Spinal cord (tissue), 10 donors: Measurements from ENCODE around the gene MRPL49. TPM values are rescaled to one million over a fixed set of nuclear protein-coding genes. Genes with fewer than 3 reads are reported as not detected.
"Not testable (repeated sequence)": the region's sequence is repeated elsewhere in the genome, so short reads cannot be mapped to it uniquely, and the experiment has no call there.

Experiments used
- DNase-seq, 6 donors: peaks; one replicate each; pipeline versions ENCODE4 v3.0.0 to v3.0.0-alpha.2; 2013 to 2015; ENCODE audit warnings: low spot score in 6 of 6, low read depth in 4 of 6
- H3K27ac ChIP-seq: one replicate; pipeline ENCODE4 v1.5.1; 2013; ENCODE audit warnings: low read depth, low read length, control low read depth
- H3K27me3 ChIP-seq: one replicate; pipeline ENCODE4 v1.6.1; 2013; ENCODE audit warnings: low read length; ENCODE audit not compliant: control insufficient read depth, insufficient read depth
- H3K36me3 ChIP-seq: one replicate; pipeline ENCODE4 v1.6.1; 2013; ENCODE audit warnings: low read length; ENCODE audit not compliant: control insufficient read depth, insufficient read depth
- H3K4me1 ChIP-seq: one replicate; pipeline ENCODE4 v1.6.1; 2013; ENCODE audit warnings: low read length; ENCODE audit not compliant: control insufficient read depth, insufficient read depth
- H3K4me3 ChIP-seq: one replicate; pipeline ENCODE4 v1.5.1; 2013; ENCODE audit warnings: low read depth, low read length, control low read depth
- H3K9me3 ChIP-seq: one replicate; pipeline ENCODE4 v1.6.1; 2013; ENCODE audit warnings: low read length; ENCODE audit not compliant: control insufficient read depth, insufficient read depth
- WGBS: methylation state at CpG from one replicate; pipeline ENCODE4 v1.1.5; 2013; ENCODE audit warnings: missing lambda C conversion rate; ENCODE audit not compliant: insufficient coverage; 5-methylcytosine and 5-hydroxymethylcytosine counted together
- polyA plus RNA-seq, 2 donors: library from polyadenylated mRNA; unstranded; fragments of 120-200 nt; gene quantifications; one replicate each; pipeline ENCODE4 v1.2.1, GENCODE V29; 2013; ENCODE audit not compliant: insufficient read length in 2 of 2
- total RNA-seq, 2 donors: library from RNA; depleted of rRNA in 1 of 2; stranded (reverse); fragments of 120-200 nt in 1 of 2; fragments of >200 nt in 1 of 2; gene quantifications; one replicate each; pipeline versions ENCODE4 v1.2.3 to v1.2.4, GENCODE V29; 2013 to 2014
- donor health status: healthy.

Gene MRPL49
- total and polyA plus RNA-seq, 4 donors = 36.7 to 55.3 (median 43.8) TPM

DNA sequence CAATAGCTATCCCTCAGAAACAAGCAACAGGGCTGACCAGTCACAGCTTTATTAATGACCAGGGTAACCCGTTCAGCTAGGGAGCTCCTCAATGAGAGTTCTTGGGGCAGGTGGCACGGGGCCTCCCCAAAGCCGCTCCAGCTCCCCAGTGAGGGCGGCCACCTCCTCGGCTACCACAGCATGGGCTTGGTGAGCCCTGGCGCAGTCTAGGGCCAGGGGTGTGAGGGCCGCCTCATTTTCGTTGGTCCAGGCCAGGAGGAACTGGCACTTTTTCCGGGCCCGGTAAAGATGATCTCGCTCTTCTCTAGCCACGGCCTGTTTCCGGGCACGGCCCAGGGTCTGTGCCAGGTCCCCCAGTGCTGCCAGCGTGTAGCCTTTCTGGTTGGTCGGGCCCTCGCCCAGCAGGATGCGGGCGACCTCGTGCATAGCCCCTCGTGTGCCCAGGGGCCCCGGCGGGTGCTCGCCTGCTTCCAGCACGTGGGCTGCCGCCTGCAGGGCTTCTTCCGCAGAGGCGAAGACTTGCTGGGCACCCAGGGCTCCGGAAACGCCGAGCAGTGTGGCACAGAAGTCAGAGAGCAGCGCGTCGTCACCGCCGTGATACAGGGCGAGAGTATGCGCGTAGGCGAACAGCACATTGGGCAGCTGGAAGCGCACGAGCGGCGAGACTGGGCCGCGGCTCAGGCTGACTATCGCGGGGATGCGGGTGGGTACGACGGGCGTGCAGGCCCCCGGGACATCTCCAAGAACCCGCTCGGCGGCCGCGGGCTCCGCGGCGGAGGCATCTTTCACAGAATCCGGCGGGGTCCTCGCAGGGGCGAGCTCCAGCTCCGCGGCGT is 5.5 kb upstream of the MRPL49 start:
- Histone ChIP-seq H3K4me1 (peaks cover 71% of the 10 kb centered on the region), H3K4me3 (peak overlapping the region; percentile 94), H3K9me3 (no peaks in the 10 kb centered on the region), H3K27me3 (no peaks in the 10 kb centered on the region), H3K27ac (peak overlapping the region; percentile 84), H3K36me3 (peaks cover 67% of the 10 kb centered on the region)
- 19% methylated on average over 68 of the region's 68 CpGs for WGBS
- DNase-seq = peak in 2 of 6 donors; percentile 27 to 33

DNA sequence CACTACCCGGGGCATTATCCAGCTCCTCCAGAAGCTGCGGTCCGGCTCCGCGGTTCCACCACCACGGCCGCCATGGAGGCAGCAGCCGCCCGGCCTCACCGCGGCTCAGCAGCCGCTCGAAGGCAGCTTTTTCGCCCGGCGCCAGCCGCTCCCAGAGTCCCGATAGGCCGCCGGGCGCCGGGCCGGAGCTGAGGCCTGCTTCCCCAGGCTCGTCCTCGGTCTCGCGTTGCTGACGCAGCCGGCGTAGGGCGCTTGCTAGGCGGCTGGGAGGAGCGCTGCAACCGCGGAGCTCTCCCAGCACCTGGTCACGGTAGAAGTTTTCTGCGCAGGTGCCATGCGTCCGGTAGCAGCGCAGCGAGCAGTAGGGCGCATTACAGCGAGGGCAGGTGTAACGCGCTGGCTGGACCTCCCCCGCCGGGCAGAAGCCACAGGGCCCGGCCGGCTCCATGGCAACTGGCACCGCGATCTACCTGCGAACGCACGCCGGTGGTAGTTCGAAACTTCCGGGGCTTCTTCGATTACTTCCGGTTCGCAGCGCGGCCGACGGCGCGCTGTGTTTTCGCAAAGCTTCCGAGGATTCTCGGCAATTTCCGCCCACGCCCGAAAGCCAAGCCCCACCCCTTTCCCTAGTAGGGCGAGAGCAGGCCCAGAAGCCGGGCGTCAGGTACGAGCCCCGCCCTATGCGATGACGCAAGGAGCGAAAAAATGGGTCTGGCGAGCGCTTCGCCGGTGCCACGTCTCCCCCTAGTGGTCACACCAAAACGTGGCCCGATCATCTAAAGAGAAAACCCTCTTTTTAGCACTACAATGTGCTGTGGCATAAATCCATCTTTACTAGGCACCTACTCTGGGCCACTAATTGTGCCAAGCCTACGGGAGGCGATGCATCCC is 4.7 kb upstream of the MRPL49 start, which contains the start of gene ZNHIT2:
TSS of gene ZNHIT2 (minus strand) at position 496 of the 891 bp plus-strand sequence. CDS start at position 448, 48 bp downstream.
- no peaks in the 10 kb centered on the region for H3K27me3 ChIP-seq
- peaks cover 67% of the 10 kb centered on the region for H3K36me3 ChIP-seq
- DNase-seq = peak; percentile 96 to 100 (median 98)
- H3K9me3 ChIP-seq = no peaks in the 10 kb centered on the region
- H3K4me1 ChIP-seq = peaks cover 67% of the 10 kb centered on the region
- peak within 1 kb of the TSS; percentile 84 for H3K27ac ChIP-seq
- WGBS = under 1% methylated on average over 89 of the region's 89 CpGs
- H3K4me3 ChIP-seq = peak within 1 kb of the TSS; percentile 94

DNA sequence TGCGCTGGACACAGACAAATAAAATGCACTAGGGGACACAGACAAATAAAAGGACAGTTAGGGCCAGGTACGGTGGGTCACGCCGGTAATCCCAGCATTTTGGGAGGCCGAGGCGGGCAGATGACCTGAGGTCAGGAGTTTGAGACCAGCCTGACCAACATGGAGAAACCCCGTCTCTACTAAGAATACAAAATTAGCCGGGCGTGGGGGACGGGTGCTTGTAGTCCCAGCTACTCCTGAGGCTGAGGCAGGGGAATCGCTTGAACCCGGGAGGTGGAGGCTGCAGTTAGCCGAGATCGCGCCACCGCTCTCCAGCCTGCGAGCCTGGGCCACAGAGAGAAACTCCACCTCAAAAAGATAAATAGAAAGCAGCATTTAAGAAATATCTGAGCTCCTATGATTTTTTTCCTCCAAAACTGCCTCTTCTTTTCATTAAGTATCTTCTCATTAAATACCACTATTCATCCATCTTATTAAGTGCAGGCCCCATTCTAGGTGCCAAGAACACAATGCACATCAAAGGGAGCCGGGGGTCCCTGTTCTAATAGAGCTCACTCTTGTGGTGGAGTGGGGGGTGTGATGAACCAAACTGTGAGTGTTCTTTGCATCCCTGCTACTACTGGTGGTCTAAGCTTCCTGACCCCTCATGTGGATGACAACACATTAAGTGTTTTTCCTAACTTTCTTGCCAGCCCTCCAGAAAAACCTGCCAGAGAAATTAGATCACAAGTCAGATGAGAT is 3.9 kb upstream of the MRPL49 start:
- WGBS = 69% methylated on average over 7 of the region's 18 CpGs
- Histone ChIP-seq H3K27ac (no peak overlapping the region), H3K36me3 (peaks cover 61% of the 10 kb centered on the region), H3K27me3 (no peaks in the 10 kb centered on the region), H3K9me3 (no peaks in the 10 kb centered on the region), H3K4me3 (peak overlapping the region; percentile 94), H3K4me1 (peaks cover 64% of the 10 kb centered on the region)
- DNase-seq = no peak

DNA sequence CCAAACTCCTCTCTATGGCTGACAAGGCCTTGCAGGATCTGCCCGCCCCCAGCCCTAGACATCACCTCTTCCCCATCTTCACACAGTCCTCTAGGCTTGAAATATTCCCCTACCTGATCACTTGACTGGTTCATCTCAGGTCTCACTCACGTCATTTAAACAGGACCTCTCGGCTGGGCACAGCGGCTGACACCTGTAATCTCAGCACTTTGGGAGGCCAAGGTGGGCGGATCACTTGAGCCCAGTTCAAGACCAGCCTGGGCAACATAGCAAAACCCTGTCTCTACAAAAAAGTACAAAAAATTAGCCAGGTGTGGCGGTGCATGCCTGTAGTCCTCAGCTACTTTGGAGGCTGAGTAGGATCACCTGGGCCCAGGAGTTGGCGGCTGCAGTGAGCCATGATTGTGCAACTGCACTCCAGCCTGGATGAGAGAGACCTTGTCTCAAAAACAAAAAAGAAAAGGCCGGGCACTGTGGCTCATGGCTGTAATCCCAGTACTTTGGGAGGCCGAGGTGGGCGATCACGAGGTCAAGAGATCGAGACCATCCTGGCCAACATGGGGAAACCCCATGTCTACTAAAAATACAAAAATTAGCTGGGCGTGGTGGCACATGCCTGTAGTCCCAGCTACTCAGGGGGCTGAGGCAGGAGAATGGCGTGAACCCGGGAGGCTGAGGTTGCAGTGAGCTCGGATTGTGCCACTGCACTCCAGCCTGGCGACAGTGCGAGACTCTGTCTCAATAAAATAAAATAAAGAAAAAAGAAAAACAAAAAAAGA is 3.0 kb upstream of the MRPL49 start:
- DNase-seq, H3K9me3 ChIP-seq, H3K27me3 ChIP-seq, H3K27ac ChIP-seq, H3K4me3 ChIP-seq: not testable (repeated sequence)
- Histone ChIP-seq H3K4me1 (peaks cover 56% of the 10 kb centered on the region), H3K36me3 (peaks cover 57% of the 10 kb centered on the region)
- WGBS = 95% methylated on average over 12 of the region's 18 CpGs

DNA sequence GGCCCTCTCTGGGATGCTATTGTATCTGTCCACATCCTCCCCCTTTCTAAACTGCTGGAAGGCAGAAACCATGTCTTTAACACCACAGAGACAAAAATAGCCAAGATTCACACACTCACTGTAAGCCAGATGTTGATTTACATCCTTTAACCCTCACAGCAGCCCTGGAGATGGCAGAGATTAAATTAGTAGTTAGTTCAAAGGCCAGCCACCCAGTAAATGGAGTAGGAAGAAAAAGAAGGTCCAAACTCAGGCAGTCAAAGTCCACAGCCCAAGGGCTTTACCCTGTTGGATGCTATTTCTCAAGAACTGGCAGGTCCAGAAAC is 2.5 kb upstream of the MRPL49 start:
- H3K4me1 ChIP-seq = peaks cover 50% of the 10 kb centered on the region

DNA sequence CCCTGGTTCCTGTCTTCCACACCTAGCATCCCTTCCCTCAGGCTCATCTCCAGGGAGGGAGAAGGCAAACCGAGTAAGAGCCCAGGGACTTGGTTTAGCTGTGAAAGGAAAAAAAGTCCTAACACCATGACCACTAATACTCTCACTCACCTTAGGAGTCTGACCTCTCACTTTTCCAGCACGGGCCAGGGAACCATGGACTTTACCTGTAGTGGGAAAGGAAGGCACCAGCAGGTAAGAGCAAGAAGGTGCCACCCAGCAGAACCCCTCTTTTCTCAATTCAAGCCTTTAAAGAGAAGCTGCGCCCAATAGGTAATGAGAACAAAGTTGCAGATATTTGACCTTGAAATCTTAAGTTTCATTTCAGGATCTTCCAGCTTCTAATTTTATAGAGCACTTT is 1.3 kb upstream of the MRPL49 start:
- Histone ChIP-seq H3K27me3 (no peaks in the 10 kb centered on the region), H3K9me3 (no peaks in the 10 kb centered on the region), H3K36me3 (peaks cover 53% of the 10 kb centered on the region), H3K4me1 (peaks cover 38% of the 10 kb centered on the region), H3K27ac (no peak overlapping the region), H3K4me3 (no peak overlapping the region)
- no peak for DNase-seq
- 80% methylated on average over 1 of the region's 3 CpGs for WGBS

More for the DNA sequence above, 2.5 kb upstream of the MRPL49 start:
- Histone ChIP-seq H3K9me3 (no peaks in the 10 kb centered on the region), H3K27ac (no peak overlapping the region), H3K4me3 (no peak overlapping the region), H3K27me3 (no peaks in the 10 kb centered on the region), H3K36me3 (peaks cover 54% of the 10 kb centered on the region)
- DNase-seq = no peak

DNA sequence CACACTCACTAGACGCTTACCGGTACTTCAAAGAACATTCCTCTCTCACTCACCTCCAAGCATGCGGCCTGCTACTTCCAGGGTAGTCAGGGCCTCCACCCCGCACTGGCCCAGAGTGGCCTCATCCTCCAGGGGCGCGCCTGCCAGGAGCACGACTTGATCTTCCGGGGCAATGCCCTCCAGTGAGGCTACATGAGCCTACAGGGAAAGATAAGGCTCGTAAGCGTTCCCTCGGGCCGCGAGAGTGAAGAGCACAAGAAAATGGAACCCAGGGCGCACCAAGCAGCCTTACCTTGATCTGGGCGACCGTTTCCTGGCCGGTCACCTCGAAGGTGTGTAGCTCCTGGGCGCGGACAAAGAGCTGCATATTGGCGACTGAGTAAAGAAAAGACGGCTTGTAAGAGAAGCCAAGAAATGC is 665 bp upstream of the MRPL49 start:
- 5% methylated on average over 22 of the region's 22 CpGs for WGBS
- Histone ChIP-seq H3K27ac (peak overlapping the region; percentile 91), H3K4me1 (peaks cover 32% of the 10 kb centered on the region), H3K9me3 (no peaks in the 10 kb centered on the region), H3K36me3 (peaks cover 53% of the 10 kb centered on the region), H3K27me3 (no peaks in the 10 kb centered on the region), H3K4me3 (peak overlapping the region; percentile 97)
- DNase-seq = no peak

DNA sequence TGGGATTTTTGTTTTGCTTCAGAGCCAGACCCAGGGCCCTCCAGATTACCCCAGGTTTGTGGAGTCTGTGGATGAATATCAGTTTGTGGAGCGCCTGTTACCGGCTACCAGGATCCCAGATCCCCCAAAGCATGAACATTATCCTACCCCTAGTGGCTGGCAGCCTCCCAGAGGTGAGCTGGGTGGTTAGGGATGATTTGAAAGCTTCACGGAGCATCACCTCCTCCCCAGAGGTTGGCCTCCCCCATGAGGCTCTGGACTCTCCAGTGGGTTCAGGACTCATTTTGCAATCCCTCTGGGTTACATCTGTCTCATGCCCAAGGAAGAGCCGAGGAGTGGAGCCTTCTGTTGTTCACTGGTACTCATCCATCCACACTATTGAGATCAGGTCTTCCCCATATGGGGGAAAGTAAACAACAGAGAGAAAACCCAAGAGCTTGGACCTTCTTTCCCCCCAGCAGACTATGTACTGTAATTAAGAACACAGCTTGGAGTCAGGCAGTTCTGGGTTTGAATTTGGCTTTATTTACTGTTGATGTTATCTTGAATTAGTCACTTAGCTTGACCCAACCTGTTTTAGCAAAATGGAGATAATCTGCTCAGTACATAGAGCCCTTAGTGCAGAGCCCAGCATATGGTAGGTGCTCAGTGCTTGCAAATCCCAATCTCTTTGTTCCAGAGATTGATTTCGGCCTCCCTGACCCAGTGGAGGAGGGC is 2.5 kb downstream of the MRPL49 start:
- H3K27ac ChIP-seq = no peak overlapping the region
- peaks cover 16% of the 10 kb centered on the region for H3K4me1 ChIP-seq
- no peak for DNase-seq
- no peaks in the 10 kb centered on the region for H3K27me3 ChIP-seq
- no peak overlapping the region for H3K4me3 ChIP-seq
- 100% methylated on average over 2 of the region's 5 CpGs for WGBS
- H3K9me3 ChIP-seq = no peaks in the 10 kb centered on the region
- H3K36me3 ChIP-seq = peaks cover 61% of the 10 kb centered on the region
